Stimulated activated CD4-positive, alpha-beta T cell treated with anti-CD3 and anti-CD28 coated beads, Interleukin-12 subunit alpha, Interleukin-12 subunit beta, amount 100 ng/mL, for 24 hours (primary cell): ENCODE data around the gene AP3S1.
"Not testable (repeated sequence)": the region's sequence is repeated elsewhere in the genome, so short reads cannot be mapped to it uniquely, and the experiment has no call there.

ENCODE experiments used
- DNase-seq, 2 experiments: peaks; one replicate each; pipeline ENCODE4 v3.0.0-alpha.2; 2020; ENCODE audit warnings: low read depth in 2 of 2

The AP3S1 gene

GRCh38 chr5:115873392-115873791, 31.7 kb downstream of the AP3S1 start:
- no peak for DNase-seq

GRCh38 chr5:115875447-115875846, 33.7 kb downstream of the AP3S1 start:
- no peak for DNase-seq

- not testable (repeated sequence) for DNase-seq
Measured at GRCh38 chr5:115877342-115877741, 35.6 kb downstream of the AP3S1 start.

GRCh38 chr5:115882434-115882833, 40.7 kb downstream of the AP3S1 start:
- DNase-seq: not testable (repeated sequence)

GRCh38 chr5:115884704-115885103, 43.0 kb downstream of the AP3S1 start:
- no peak for DNase-seq

- not testable (repeated sequence) for DNase-seq
Measured at GRCh38 chr5:115885208-115885607, 43.5 kb downstream of the AP3S1 start.

- no peak for DNase-seq
Measured at GRCh38 chr5:115888027-115888426, 46.3 kb downstream of the AP3S1 start.

GRCh38 chr5:115892021-115892420, 50.3 kb downstream of the AP3S1 start:
- DNase-seq: no peak

- no peak for DNase-seq
Measured at GRCh38 chr5:115894342-115894741, 52.6 kb downstream of the AP3S1 start.

- DNase-seq: no peak
Measured at GRCh38 chr5:115895821-115896220, 54.1 kb downstream of the AP3S1 start.

GRCh38 chr5:115898656-115899055, 56.9 kb downstream of the AP3S1 start:
- DNase-seq: no peak

- no peak for DNase-seq
Measured at GRCh38 chr5:115907177-115907576, 65.4 kb downstream of the AP3S1 start.

GRCh38 chr5:115913623-115914400, 72.1 kb downstream of the AP3S1 start:
- not testable (repeated sequence) for DNase-seq

GRCh38 chr5:115920171-115920725, 78.5 kb downstream of the AP3S1 start:
- no peak for DNase-seq

- DNase-seq: not testable (repeated sequence)
Measured at GRCh38 chr5:115928578-115929407, 87.1 kb downstream of the AP3S1 start.

GRCh38 chr5:115930171-115930570, 88.4 kb downstream of the AP3S1 start:
- DNase-seq: not testable (repeated sequence)

- DNase-seq: no peak
Measured at GRCh38 chr5:115930630-115931337, 89.0 kb downstream of the AP3S1 start.

GRCh38 chr5:115932991-115933390, 91.3 kb downstream of the AP3S1 start:
- DNase-seq: no peak

- DNase-seq: no peak
Measured at GRCh38 chr5:115934388-115934974, 92.7 kb downstream of the AP3S1 start.

- DNase-seq: no peak
Measured at GRCh38 chr5:115936031-115936430, 94.3 kb downstream of the AP3S1 start.

GRCh38 chr5:115939059-115939458, 97.3 kb downstream of the AP3S1 start:
- DNase-seq: no peak
